ENCODE data around the gene PHC3.

Gene PHC3

GRCh38 chr3:170078620-170079281, 102.8 kb downstream of the PHC3 start:
- DNase-seq (ENCODE audit: low spot score) = no peak

GRCh38 chr3:170077361-170077760, 104.2 kb downstream of the PHC3 start:
- DNase-seq (ENCODE audit: low spot score) = no peak

- peak; percentile 6 for DNase-seq (ENCODE audit: low spot score)
These were observed 104.8 kb downstream of the PHC3 start for GRCh38 chr3:170076715-170077238.

- DNase-seq (ENCODE audit: low spot score) = no peak
These were observed 106.0 kb downstream of the PHC3 start for GRCh38 chr3:170075441-170076091.

- DNase-seq (ENCODE audit: low spot score) = no peak
These were observed 117.4 kb downstream of the PHC3 start for GRCh38 chr3:170064108-170064507.

- DNase-seq (ENCODE audit: low spot score) = no peak
These were observed 117.8 kb downstream of the PHC3 start for GRCh38 chr3:170063691-170064090.

- no peak for DNase-seq (ENCODE audit: low spot score)
These were observed 118.8 kb downstream of the PHC3 start for GRCh38 chr3:170062769-170063168.

GRCh38 chr3:170062068-170062467, 119.5 kb downstream of the PHC3 start:
- DNase-seq (ENCODE audit: low spot score) = no peak

- no peak for DNase-seq (ENCODE audit: low spot score)
These were observed 122.1 kb downstream of the PHC3 start for GRCh38 chr3:170059447-170059846.

GRCh38 chr3:170058127-170058526, 123.4 kb downstream of the PHC3 start:
- DNase-seq (ENCODE audit: low spot score) = no peak

- DNase-seq (ENCODE audit: low spot score) = no peak
These were observed 124.0 kb downstream of the PHC3 start for GRCh38 chr3:170057550-170057949.

GRCh38 chr3:170056710-170057454, 124.7 kb downstream of the PHC3 start:
- DNase-seq (ENCODE audit: low spot score) = no peak

GRCh38 chr3:170055209-170055608, 126.3 kb downstream of the PHC3 start:
- DNase-seq (ENCODE audit: low spot score) = peak; percentile 21

- DNase-seq (ENCODE audit: low spot score) = no peak
These were observed 127.3 kb downstream of the PHC3 start for GRCh38 chr3:170054204-170054603.

GRCh38 chr3:170052398-170052797, 129.1 kb downstream of the PHC3 start:
- DNase-seq (ENCODE audit: low spot score) = no peak

- no peak for DNase-seq (ENCODE audit: low spot score)
These were observed 130.8 kb downstream of the PHC3 start for GRCh38 chr3:170050753-170051152.

- peak; percentile 32 for DNase-seq (ENCODE audit: low spot score)
These were observed 132.2 kb downstream of the PHC3 start for GRCh38 chr3:170049146-170050000.

GRCh38 chr3:170047133-170047404, 134.5 kb downstream of the PHC3 start:
- no peak for DNase-seq (ENCODE audit: low spot score)

- DNase-seq (ENCODE audit: low spot score) = no peak
These were observed 135.0 kb downstream of the PHC3 start for GRCh38 chr3:170046269-170047132.

GRCh38 chr3:170044795-170045244, 136.7 kb downstream of the PHC3 start:
- DNase-seq (ENCODE audit: low spot score) = no peak

- no peak for DNase-seq (ENCODE audit: low spot score)
These were observed 137.3 kb downstream of the PHC3 start for GRCh38 chr3:170044271-170044670.
